ENCODE data around the gene DDX47.
"Not testable (repeated sequence)": the region's sequence is repeated elsewhere in the genome, so short reads cannot be mapped to it uniquely, and the experiment has no call there.

Gene DDX47

DNA sequence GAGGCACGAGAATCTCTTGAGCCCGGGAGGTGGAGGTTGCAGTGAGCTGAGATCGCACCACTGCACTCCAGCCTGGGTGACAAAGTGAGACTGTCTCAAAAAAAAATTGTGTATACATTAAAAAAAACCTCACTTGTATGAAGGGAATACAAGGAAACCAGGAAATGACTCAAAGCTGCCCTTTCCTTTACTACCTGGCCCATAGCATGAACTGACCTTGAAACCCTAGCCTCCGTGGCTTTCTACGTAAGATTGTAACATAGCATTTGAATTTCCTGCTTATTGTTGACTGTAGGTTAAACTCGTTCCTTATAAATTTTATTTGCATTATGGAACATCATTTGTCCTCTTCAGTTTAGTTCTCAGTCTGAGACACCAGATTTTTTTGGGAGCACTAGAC lies 9.1 kb upstream of the DDX47 start:
- peak; percentile 61 for DNase-seq (ENCODE audit: low read depth)
- TF ChIP-seq, protein P1, sequence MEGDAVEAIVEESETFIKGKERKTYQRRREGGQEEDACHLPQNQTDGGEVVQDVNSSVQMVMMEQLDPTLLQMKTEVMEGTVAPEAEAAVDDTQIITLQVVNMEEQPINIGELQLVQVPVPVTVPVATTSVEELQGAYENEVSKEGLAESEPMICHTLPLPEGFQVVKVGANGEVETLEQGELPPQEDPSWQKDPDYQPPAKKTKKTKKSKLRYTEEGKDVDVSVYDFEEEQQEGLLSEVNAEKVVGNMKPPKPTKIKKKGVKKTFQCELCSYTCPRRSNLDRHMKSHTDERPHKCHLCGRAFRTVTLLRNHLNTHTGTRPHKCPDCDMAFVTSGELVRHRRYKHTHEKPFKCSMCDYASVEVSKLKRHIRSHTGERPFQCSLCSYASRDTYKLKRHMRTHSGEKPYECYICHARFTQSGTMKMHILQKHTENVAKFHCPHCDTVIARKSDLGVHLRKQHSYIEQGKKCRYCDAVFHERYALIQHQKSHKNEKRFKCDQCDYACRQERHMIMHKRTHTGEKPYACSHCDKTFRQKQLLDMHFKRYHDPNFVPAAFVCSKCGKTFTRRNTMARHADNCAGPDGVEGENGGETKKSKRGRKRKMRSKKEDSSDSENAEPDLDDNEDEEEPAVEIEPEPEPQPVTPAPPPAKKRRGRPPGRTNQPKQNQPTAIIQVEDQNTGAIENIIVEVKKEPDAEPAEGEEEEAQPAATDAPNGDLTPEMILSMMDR (IDR thresholded peaks at IDR 0.05; ENCODE audit: control insufficient read depth, extremely low read depth, insufficient read depth), result no peak
- H3K4me3 ChIP-seq (ENCODE audit: low read depth, low read length), result no peak overlapping the region

DNA sequence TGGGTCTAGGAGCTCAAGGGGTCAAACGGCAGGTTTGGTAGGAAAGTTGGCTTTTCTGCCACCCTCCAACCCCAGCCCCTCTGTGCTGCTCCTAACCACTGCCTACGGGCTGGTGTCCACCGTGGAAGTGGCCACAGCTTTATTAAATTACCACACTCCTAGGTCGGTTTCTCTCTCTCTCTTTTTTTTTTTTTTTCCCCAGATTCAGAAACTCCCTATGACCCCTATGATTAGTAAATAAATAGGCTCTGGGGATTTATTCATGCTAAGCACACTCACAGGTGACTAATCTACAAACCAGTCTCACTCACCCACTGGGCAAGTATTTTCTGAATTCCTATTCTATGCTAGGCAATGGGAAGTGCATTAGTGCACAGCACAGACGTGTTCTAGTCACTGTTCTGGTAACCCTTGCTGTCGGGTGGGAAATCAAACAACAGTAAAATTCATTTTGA lies 8.7 kb upstream of the DDX47 start:
- H3K4me3 ChIP-seq (ENCODE audit: low read depth, low read length), result no peak overlapping the region
- no peak for DNase-seq (ENCODE audit: low read depth)
- TF ChIP-seq, protein P1 (IDR thresholded peaks at IDR 0.05; ENCODE audit: control insufficient read depth, extremely low read depth, insufficient read depth), result no peak

DNA sequence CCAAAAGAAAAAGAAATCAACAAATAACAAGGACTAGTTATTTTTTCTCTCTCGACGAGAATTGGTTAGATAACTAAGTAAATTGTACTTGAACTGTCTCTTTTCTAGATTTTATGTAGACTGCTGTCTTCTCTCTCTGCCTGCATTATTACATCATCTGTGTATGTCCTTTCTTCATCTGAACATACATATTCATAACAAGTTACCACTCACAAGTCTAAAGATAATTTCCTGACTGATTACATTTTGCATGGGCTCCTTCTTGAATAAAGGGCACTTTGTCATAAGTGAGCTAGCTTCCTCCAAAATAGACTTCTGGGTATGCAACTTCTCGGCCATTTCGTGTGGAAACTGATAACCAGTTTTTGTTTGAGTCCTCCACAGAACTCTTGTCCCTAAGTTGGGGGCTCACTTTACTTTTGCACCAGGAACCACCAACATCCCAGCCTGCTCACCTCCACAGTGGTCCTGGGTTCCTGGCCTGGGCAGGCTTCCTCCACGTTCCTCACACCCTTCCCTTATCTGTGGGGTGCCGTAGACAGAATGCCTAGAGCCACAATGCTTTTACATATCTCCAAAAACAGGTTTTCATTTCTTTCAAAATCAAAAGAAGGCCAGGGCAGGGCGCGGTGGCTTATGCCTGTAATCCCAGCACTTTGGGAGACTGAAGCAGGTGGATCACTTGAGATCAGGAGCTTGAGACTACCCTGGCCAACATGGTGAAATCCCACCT lies 6.2 kb upstream of the DDX47 start:
- H3K4me3 ChIP-seq (ENCODE audit: low read depth, low read length), result no peak overlapping the region
- TF ChIP-seq, protein P1 (IDR thresholded peaks at IDR 0.05; ENCODE audit: control insufficient read depth, extremely low read depth, insufficient read depth), result no peak
- DNase-seq (ENCODE audit: low read depth), result no peak

- H3K4me3 ChIP-seq (ENCODE audit: low read depth, low read length); DNase-seq (ENCODE audit: low read depth): not testable (repeated sequence)
Observed at GRCh38 chr12:12807517-12807903, 5.6 kb upstream of the DDX47 start.

DNA sequence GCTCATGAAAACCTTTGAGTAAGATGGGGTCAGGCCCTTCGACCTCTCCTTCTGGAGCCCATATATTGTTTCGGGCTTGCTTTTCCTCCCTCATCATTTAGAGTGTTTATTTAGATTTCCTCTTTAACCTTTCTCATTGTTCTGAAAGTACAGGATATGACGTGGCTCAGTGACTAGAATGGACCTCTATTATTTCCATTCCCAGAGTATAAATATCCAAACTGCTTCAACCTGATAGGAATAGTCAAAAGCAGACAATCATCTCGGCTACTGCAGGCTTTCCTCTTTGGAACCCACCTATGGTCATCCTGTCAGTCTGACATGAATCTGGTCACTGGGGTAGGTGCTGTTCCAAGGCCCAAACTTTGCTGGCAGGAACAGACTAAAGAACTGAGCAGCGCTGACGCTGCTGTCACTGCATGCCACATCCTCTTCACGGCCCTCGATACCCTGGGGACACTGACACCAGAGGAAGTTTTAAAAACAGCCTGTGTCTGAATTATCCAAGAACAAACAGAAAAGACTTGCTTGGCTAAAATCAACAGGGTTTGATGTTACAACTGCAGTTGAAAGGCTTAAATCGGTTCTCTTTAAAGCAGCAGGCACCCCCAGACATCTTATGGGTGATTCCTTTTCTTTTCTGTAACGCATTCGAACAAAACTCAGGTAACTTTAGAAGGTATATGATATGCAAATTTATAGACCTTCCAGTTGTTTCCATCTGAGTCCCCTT lies 5.0 kb upstream of the DDX47 start:
- TF ChIP-seq, protein P1 (IDR thresholded peaks at IDR 0.05; ENCODE audit: control insufficient read depth, extremely low read depth, insufficient read depth), result no peak
- no peak overlapping the region for H3K4me3 ChIP-seq (ENCODE audit: low read depth, low read length)
- no peak for DNase-seq (ENCODE audit: low read depth)

- H3K4me3 ChIP-seq (ENCODE audit: low read depth, low read length), result no peak overlapping the region
- TF ChIP-seq, protein P1 (IDR thresholded peaks at IDR 0.05; ENCODE audit: control insufficient read depth, extremely low read depth, insufficient read depth), result no peak
- DNase-seq (ENCODE audit: low read depth), result no peak
Observed at GRCh38 chr12:12810553-12811021, 2.6 kb upstream of the DDX47 start.

DNA sequence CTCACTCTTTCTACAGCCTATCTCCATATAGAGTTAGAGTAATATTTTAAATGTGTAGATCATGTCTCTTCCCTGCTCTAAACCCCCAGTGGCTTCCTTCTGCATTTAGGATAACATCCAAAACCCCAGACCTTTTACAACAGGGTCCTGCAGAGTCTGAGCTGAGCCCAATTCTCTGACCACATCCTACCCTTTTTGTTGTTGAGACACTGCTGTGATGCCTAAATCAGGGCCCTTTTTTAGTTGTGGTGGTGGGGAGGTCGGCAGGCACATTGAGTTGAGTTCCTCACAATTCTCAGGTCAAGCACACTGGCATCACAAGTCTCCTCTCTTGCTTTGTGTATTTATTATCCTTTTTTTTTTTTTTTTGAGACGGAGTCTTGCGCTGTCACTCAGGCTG lies 1.8 kb upstream of the DDX47 start:
- TF ChIP-seq, protein P1 (IDR thresholded peaks at IDR 0.05; ENCODE audit: control insufficient read depth, extremely low read depth, insufficient read depth), result no peak
- no peak for DNase-seq (ENCODE audit: low read depth)
- H3K4me3 ChIP-seq (ENCODE audit: low read depth, low read length), result no peak overlapping the region
